Neural cell (in vitro differentiated cells): Measurements from ENCODE around the gene TRIM15. TPM values are rescaled to one million over a fixed set of nuclear protein-coding genes. Genes with fewer than 3 reads are reported as not detected.

Source experiments
- H2AFZ ChIP-seq: fragments of 200-600, 300-800 bp; sonication (generic), shearing (Covaris generic); 2 replicates; pipeline ENCODE4 v1.6.0; 2014; ENCODE audit warnings: low read depth, mild to moderate bottlenecking, antibody characterized with exemption, low read length, moderate library complexity
- H3F3A ChIP-seq: fragments of 200-600 bp; shearing (Covaris generic); 2 replicates; pipeline ENCODE4 v1.6.1; 2016; ENCODE audit warnings: mild to moderate bottlenecking, moderate library complexity, mixed read lengths, antibody characterized with exemption, low read length; ENCODE audit not compliant: insufficient read depth, poor library complexity, severe bottlenecking
- H3K27ac ChIP-seq: fragments of 200-600, 300-800 bp; sonication (generic), shearing (Covaris generic); 2 replicates; pipeline ENCODE4 v1.5.1; 2014; ENCODE audit warnings: mild to moderate bottlenecking, low read length, moderate library complexity
- H3K27me3 ChIP-seq: fragments of 300-800, 200-600 bp; sonication (generic), shearing (Covaris generic); 2 replicates; pipeline ENCODE4 v1.6.0; 2014; ENCODE audit warnings: mild to moderate bottlenecking, low read depth, low read length, moderate library complexity; ENCODE audit not compliant: insufficient read depth
- H3K36me3 ChIP-seq: fragments of 300-800, 200-600 bp; sonication (generic), shearing (Covaris generic); 2 replicates; pipeline ENCODE4 v1.5.1; 2014; ENCODE audit warnings: mild to moderate bottlenecking, antibody characterized with exemption, low read length, moderate library complexity; ENCODE audit not compliant: insufficient read depth
- H3K4me2 ChIP-seq: fragments of 300-800, 200-600 bp; sonication (generic), shearing (Covaris generic); 2 replicates; pipeline ENCODE4 v1.6.0; 2014; ENCODE audit warnings: mild to moderate bottlenecking, low read length
- H3K4me3 ChIP-seq: fragments of 300-800, 200-600 bp; sonication (generic), shearing (Covaris generic); 2 replicates; pipeline ENCODE4 v1.5.1; 2014; ENCODE audit warnings: mild to moderate bottlenecking, low read length, moderate library complexity
- H3K79me2 ChIP-seq: fragments of 200-600 bp; shearing (Covaris generic); replicated peaks from 2 replicates; pipeline ENCODE4 v1.6.0; 2014; ENCODE audit warnings: mild to moderate bottlenecking, low read length, moderate library complexity; ENCODE audit not compliant: insufficient read depth
- H3K9ac ChIP-seq: fragments of 300-800, 200-600 bp; sonication (generic), shearing (Covaris generic); 2 replicates; pipeline ENCODE4 v1.6.1; 2016; ENCODE audit warnings: mild to moderate bottlenecking, low read length, mixed read lengths
- H3K9me2 ChIP-seq: fragments of 200-600 bp; shearing (Covaris generic); 2 replicates; pipeline ENCODE4 v1.6.1; 2016; ENCODE audit warnings: mild to moderate bottlenecking, low read length, mixed read lengths; ENCODE audit not compliant: insufficient read depth
- H3K9me3 ChIP-seq: fragments of 200-600, 300-800 bp; sonication (generic), shearing (Covaris generic); 2 replicates; pipeline ENCODE4 v1.6.1; 2016; ENCODE audit warnings: mild to moderate bottlenecking, mixed run types, low read length, moderate library complexity, mixed read lengths
- H4K20me1 ChIP-seq: fragments of 200-600 bp; shearing (Covaris generic); 2 replicates; pipeline ENCODE4 v1.6.1; 2016; ENCODE audit warnings: mild to moderate bottlenecking, mixed run types; ENCODE audit not compliant: insufficient read depth
- CTCF ChIP-seq: fragments of 450-650 bp; IDR thresholded peaks from 2 replicates; pipeline ENCODE4 v1.5.1; 2014; ENCODE audit warnings: antibody characterized with exemption, mild to moderate bottlenecking, moderate library complexity; ENCODE audit not compliant: poor library complexity, severe bottlenecking
- EP300 ChIP-seq: fragments of 450-650 bp; conservative IDR thresholded peaks from 2 replicates; pipeline ENCODE4 v1.6.1; 2014; ENCODE audit warnings: antibody characterized with exemption, mild to moderate bottlenecking, moderate library complexity; ENCODE audit not compliant: poor library complexity, severe bottlenecking
- EZH2 ChIP-seq: fragments of 200-600, 300-800 bp; shearing (Covaris generic), sonication (generic); IDR thresholded peaks from 2 replicates; pipeline ENCODE4 v1.6.1; 2014; ENCODE audit warnings: antibody characterized with exemption, low read length, borderline replicate concordance, mild to moderate bottlenecking; ENCODE audit not compliant: insufficient read depth, poor library complexity, severe bottlenecking
- MXI1 ChIP-seq: fragments of 450-650 bp; conservative IDR thresholded peaks from 2 replicates; pipeline ENCODE4 v1.6.1; 2014; ENCODE audit warnings: antibody characterized with exemption, mild to moderate bottlenecking; ENCODE audit not compliant: poor library complexity, severe bottlenecking
- POLR2AphosphoS5 ChIP-seq: IDR thresholded peaks from 2 replicates; pipeline ENCODE4 v1.6.1; 2012
- RAD21 ChIP-seq: fragments of 450-650 bp; conservative IDR thresholded peaks from 2 replicates; pipeline ENCODE4 v1.6.1; 2014; ENCODE audit warnings: antibody characterized with exemption, mild to moderate bottlenecking, moderate library complexity
- REST ChIP-seq: IDR thresholded peaks from 2 replicates; pipeline ENCODE4 v1.6.1; 2012; ENCODE audit warnings: borderline replicate concordance
- SMC3 ChIP-seq: fragments of 450-650 bp; conservative IDR thresholded peaks from 2 replicates; pipeline ENCODE4 v1.6.1; 2014; ENCODE audit warnings: antibody characterized with exemption, mild to moderate bottlenecking, moderate library complexity; ENCODE audit not compliant: poor library complexity
- TAF1 ChIP-seq: IDR thresholded peaks from 2 replicates; pipeline ENCODE4 v1.6.1; 2012; ENCODE audit warnings: low read depth
- polyA plus RNA-seq: library from polyadenylated mRNA; depleted of rRNA; stranded (reverse); fragments of >200 nt; gene quantifications from 2 replicates; pipeline ENCODE4 v1.2.3, GENCODE V29; 2014

TRIM15 gene
- polyA plus RNA-seq, 1 donor from 2014 or later, result not detected

GRCh38 chr6:30184417-30185031, 21.2 kb downstream of the TRIM15 start:
- H3K4me3 ChIP-seq, result no peak overlapping the region
- no peaks in the 10 kb centered on the region for H3F3A ChIP-seq
- H3K27me3 ChIP-seq, result no peaks in the 10 kb centered on the region
- H3K9me3 ChIP-seq, result no peaks in the 10 kb centered on the region
- no peak overlapping the region for H3K9ac ChIP-seq
- H3K27ac ChIP-seq, result no peak overlapping the region
- no peaks in the 10 kb centered on the region for H3K79me2 ChIP-seq
- TF ChIP-seq EZH2 (no peak), CTCF (no peak), EP300 (no peak), MXI1 (no peak), SMC3 (no peak), REST (no peak), POLR2AphosphoS5 (no peak), TAF1 (no peak), RAD21 (no peak)
- no peak overlapping the region for H3K4me2 ChIP-seq
- no peaks in the 10 kb centered on the region for H3K9me2 ChIP-seq
- H3K36me3 ChIP-seq, result peaks cover 14% of the 10 kb centered on the region
- H2AFZ ChIP-seq, result no peak overlapping the region
- H4K20me1 ChIP-seq, result no peaks in the 10 kb centered on the region

GRCh38 chr6:30185846-30186484, 22.6 kb downstream of the TRIM15 start:
- TF ChIP-seq MXI1 (no peak), POLR2AphosphoS5 (no peak), EP300 (no peak), REST (no peak), EZH2 (no peak)
- no peaks in the 10 kb centered on the region for H3F3A ChIP-seq
- no peaks in the 10 kb centered on the region for H3K27me3 ChIP-seq
- H3K9ac ChIP-seq, result no peak overlapping the region
- H2AFZ ChIP-seq, result no peak overlapping the region
- no peaks in the 10 kb centered on the region for H3K79me2 ChIP-seq
- H4K20me1 ChIP-seq, result no peaks in the 10 kb centered on the region
- H3K9me2 ChIP-seq, result no peaks in the 10 kb centered on the region
- H3K4me3 ChIP-seq, result no peak overlapping the region
- H3K36me3 ChIP-seq, result peaks cover 14% of the 10 kb centered on the region
- no peaks in the 10 kb centered on the region for H3K9me3 ChIP-seq
- no peak overlapping the region for H3K4me2 ChIP-seq
- H3K27ac ChIP-seq, result no peak overlapping the region
